ENCODE results near the gene GGT5.

DNA sequence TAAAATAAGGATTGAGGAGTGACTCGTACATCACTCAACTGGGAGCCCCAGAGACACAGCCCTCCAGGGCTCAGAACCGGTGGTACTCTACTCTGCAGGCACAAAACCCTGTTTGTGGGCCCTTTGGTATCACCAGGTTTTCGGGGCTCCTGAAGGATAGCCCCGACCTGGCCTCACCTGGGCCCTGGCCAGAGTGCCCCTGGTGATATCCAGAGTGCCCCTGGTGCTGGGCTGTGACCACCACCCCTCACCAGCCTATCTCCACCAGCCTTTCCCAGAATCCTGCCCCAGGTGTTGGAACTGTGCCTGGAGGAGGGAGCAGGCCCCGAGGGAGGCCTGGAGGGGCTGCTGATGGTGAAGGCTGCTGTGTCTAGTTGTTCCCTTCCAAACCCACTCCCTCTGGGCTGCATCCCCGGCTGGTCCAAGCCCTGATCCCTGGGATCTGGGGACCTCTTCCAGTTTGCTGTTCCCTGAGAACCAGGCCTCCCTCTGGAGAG is 2.2 kb upstream of the GGT5 start:
- TF ChIP-seq FOXA1 (IDR thresholded peaks at IDR 0.05) (no peak), LEF1 (IDR thresholded peaks at IDR 0.05; ENCODE audit: borderline replicate concordance) (no peak), FOXM1 (IDR thresholded peaks at IDR 0.05; ENCODE audit: borderline replicate concordance) (no peak), NFRKB (IDR thresholded peaks at IDR 0.05) (no peak), SUZ12 (IDR thresholded peaks at IDR 0.05) (no peak), TARDBP (IDR thresholded peaks at IDR 0.05) (no peak), BHLHE40 (IDR thresholded peaks at IDR 0.05; ENCODE audit: borderline replicate concordance) (no peak), ARNT (IDR thresholded peaks at IDR 0.05) (no peak), L3MBTL2 (conservative IDR thresholded peaks at IDR 0.05) (no peak), SP1 (IDR thresholded peaks at IDR 0.05) (no peak), ELF4 (IDR thresholded peaks at IDR 0.05) (no peak), ZNF384 (IDR thresholded peaks at IDR 0.05) (no peak), HDGF (IDR thresholded peaks at IDR 0.05; ENCODE audit: borderline replicate concordance) (no peak)
- TF ChIP-seq, protein P1, sequence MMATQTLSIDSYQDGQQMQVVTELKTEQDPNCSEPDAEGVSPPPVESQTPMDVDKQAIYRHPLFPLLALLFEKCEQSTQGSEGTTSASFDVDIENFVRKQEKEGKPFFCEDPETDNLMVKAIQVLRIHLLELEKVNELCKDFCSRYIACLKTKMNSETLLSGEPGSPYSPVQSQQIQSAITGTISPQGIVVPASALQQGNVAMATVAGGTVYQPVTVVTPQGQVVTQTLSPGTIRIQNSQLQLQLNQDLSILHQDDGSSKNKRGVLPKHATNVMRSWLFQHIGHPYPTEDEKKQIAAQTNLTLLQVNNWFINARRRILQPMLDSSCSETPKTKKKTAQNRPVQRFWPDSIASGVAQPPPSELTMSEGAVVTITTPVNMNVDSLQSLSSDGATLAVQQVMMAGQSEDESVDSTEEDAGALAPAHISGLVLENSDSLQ (IDR thresholded peaks at IDR 0.05) = no peak

Measured in HEK293T (cell line).